Measurements from ENCODE around the gene TAS2R10.

TAS2R10 gene

GRCh38 chr12:10779103-10779502, 47.1 kb downstream of the TAS2R10 start:
- no peak for DNase-seq (ENCODE audit: low spot score)
